Stimulated activated naive CD8-positive, alpha-beta T cell treated with anti-CD3 and anti-CD28 coated beads, Interleukin-15, Interleukin-2, amounts not matched to agents 100 ng/mL and 50 ng/mL, for 24 hours (primary cell): ENCODE results near the gene OR2T1.

Experiments
- H3K27ac Mint-ChIP-seq: one replicate; pipeline ENCODE4 v1.8.0; 2021; ENCODE audit warnings: mild to moderate bottlenecking, mixed read lengths
- H3K27me3 Mint-ChIP-seq: one replicate; pipeline ENCODE4 v1.8.0; 2021; ENCODE audit warnings: mixed read lengths
- H3K36me3 Mint-ChIP-seq: one replicate; pipeline ENCODE4 v1.8.0; 2021; ENCODE audit warnings: low read depth, mixed read lengths
- H3K4me1 Mint-ChIP-seq: one replicate; pipeline ENCODE4 v1.8.0; 2021; ENCODE audit warnings: low read depth, mixed read lengths
- H3K4me3 Mint-ChIP-seq: one replicate; pipeline ENCODE4 v1.8.0; 2021; ENCODE audit warnings: mild to moderate bottlenecking, mixed read lengths
- H3K9me3 Mint-ChIP-seq: one replicate; pipeline ENCODE4 v1.8.0; 2021; ENCODE audit warnings: mixed read lengths

OR2T1 gene

GRCh38 chr1:248402748-248403147 is at the start of gene OR2T1:
OR2T1 (plus strand) TSS chr1:248403048; CDS start chr1:248406148, 3,100 bp downstream.
- Mint-ChIP-seq H3K9me3 (peaks cover 9% of the 10 kb centered on the region), H3K36me3 (no peaks in the 10 kb centered on the region)

GRCh38 chr1:248359415-248359814 is 43.4 kb upstream of the OR2T1 start:
- Mint-ChIP-seq H3K27ac (no peak overlapping the region), H3K36me3 (no peaks in the 10 kb centered on the region), H3K27me3 (peaks cover 7% of the 10 kb centered on the region), H3K9me3 (no peaks in the 10 kb centered on the region), H3K4me3 (no peak overlapping the region), H3K4me1 (no peaks in the 10 kb centered on the region)

More at GRCh38 chr1:248402748-248403147, at the start of gene OR2T1:
- H3K27ac Mint-ChIP-seq, result no peak within 1 kb of the TSS
- H3K4me1 Mint-ChIP-seq, result no peaks in the 10 kb centered on the region
- H3K4me3 Mint-ChIP-seq, result no peak within 1 kb of the TSS
- H3K27me3 Mint-ChIP-seq, result no peaks in the 10 kb centered on the region

GRCh38 chr1:248361121-248361715 is 41.6 kb upstream of the OR2T1 start, which contains the start of gene OR2T4:
OR2T4 (plus strand) TSS chr1:248361665; CDS start chr1:248361665, 0 bp downstream.
- Mint-ChIP-seq H3K27ac (no peak within 1 kb of the TSS), H3K27me3 (peaks cover 7% of the 10 kb centered on the region), H3K4me3 (no peak within 1 kb of the TSS), H3K4me1 (no peaks in the 10 kb centered on the region), H3K36me3 (no peaks in the 10 kb centered on the region), H3K9me3 (no peaks in the 10 kb centered on the region)

GRCh38 chr1:248366609-248367008 is 36.2 kb upstream of the OR2T1 start:
- no peaks in the 10 kb centered on the region for H3K9me3 Mint-ChIP-seq
- no peak overlapping the region for H3K27ac Mint-ChIP-seq
- no peaks in the 10 kb centered on the region for H3K36me3 Mint-ChIP-seq
- peaks cover 7% of the 10 kb centered on the region for H3K27me3 Mint-ChIP-seq
- no peak overlapping the region for H3K4me3 Mint-ChIP-seq
- H3K4me1 Mint-ChIP-seq, result no peaks in the 10 kb centered on the region

GRCh38 chr1:248372394-248372793 is 30.5 kb upstream of the OR2T1 start:
- no peak overlapping the region for H3K4me3 Mint-ChIP-seq
- no peaks in the 10 kb centered on the region for H3K36me3 Mint-ChIP-seq
- H3K27me3 Mint-ChIP-seq, result no peaks in the 10 kb centered on the region
- peaks cover 8% of the 10 kb centered on the region for H3K4me1 Mint-ChIP-seq
- H3K9me3 Mint-ChIP-seq, result no peaks in the 10 kb centered on the region
- no peak overlapping the region for H3K27ac Mint-ChIP-seq

GRCh38 chr1:248373761-248374160 is 29.1 kb upstream of the OR2T1 start:
- H3K27me3 Mint-ChIP-seq, result no peaks in the 10 kb centered on the region
- H3K4me3 Mint-ChIP-seq, result no peak overlapping the region
- H3K9me3 Mint-ChIP-seq, result no peaks in the 10 kb centered on the region
- no peaks in the 10 kb centered on the region for H3K36me3 Mint-ChIP-seq
- H3K27ac Mint-ChIP-seq, result no peak overlapping the region
- peaks cover 8% of the 10 kb centered on the region for H3K4me1 Mint-ChIP-seq

GRCh38 chr1:248375446-248375845 is 27.4 kb upstream of the OR2T1 start, which contains the start of gene OR2T6:
OR2T6 (plus strand) TSS chr1:248375746; CDS start chr1:248387609, 11,863 bp downstream.
- Mint-ChIP-seq H3K9me3 (no peaks in the 10 kb centered on the region), H3K36me3 (no peaks in the 10 kb centered on the region), H3K4me1 (peaks cover 8% of the 10 kb centered on the region), H3K4me3 (no peak within 1 kb of the TSS), H3K27ac (no peak within 1 kb of the TSS), H3K27me3 (no peaks in the 10 kb centered on the region)

GRCh38 chr1:248376916-248377315 is 25.9 kb upstream of the OR2T1 start:
- H3K27me3 Mint-ChIP-seq, result no peaks in the 10 kb centered on the region

GRCh38 chr1:248380854-248381253 is 22.0 kb upstream of the OR2T1 start:
- Mint-ChIP-seq H3K27me3 (no peaks in the 10 kb centered on the region), H3K9me3 (no peaks in the 10 kb centered on the region), H3K36me3 (no peaks in the 10 kb centered on the region), H3K4me3 (no peak overlapping the region), H3K27ac (no peak overlapping the region), H3K4me1 (no peaks in the 10 kb centered on the region)

More at GRCh38 chr1:248376916-248377315, 25.9 kb upstream of the OR2T1 start:
- Mint-ChIP-seq H3K4me3 (no peak overlapping the region), H3K9me3 (no peaks in the 10 kb centered on the region), H3K36me3 (no peaks in the 10 kb centered on the region), H3K27ac (no peak overlapping the region), H3K4me1 (peaks cover 8% of the 10 kb centered on the region)

- Mint-ChIP-seq H3K4me1 (no peaks in the 10 kb centered on the region), H3K9me3 (no peaks in the 10 kb centered on the region), H3K27ac (no peak overlapping the region), H3K4me3 (no peak overlapping the region), H3K27me3 (peaks cover 12% of the 10 kb centered on the region), H3K36me3 (no peaks in the 10 kb centered on the region)
Observed at GRCh38 chr1:248388426-248388825, 14.4 kb upstream of the OR2T1 start.

GRCh38 chr1:248393050-248393449 is 9.8 kb upstream of the OR2T1 start:
- Mint-ChIP-seq H3K27ac (no peak overlapping the region), H3K4me3 (no peak overlapping the region), H3K9me3 (no peaks in the 10 kb centered on the region), H3K27me3 (peaks cover 16% of the 10 kb centered on the region), H3K36me3 (no peaks in the 10 kb centered on the region), H3K4me1 (no peaks in the 10 kb centered on the region)

GRCh38 chr1:248404024-248404423 is 1.2 kb downstream of the OR2T1 start:
- Mint-ChIP-seq H3K27ac (peak overlapping the region; percentile 0), H3K4me1 (no peaks in the 10 kb centered on the region), H3K9me3 (peaks cover 11% of the 10 kb centered on the region), H3K4me3 (no peak overlapping the region), H3K36me3 (no peaks in the 10 kb centered on the region), H3K27me3 (no peaks in the 10 kb centered on the region)

- no peak overlapping the region for H3K27ac Mint-ChIP-seq
- H3K4me3 Mint-ChIP-seq, result no peak overlapping the region
- no peaks in the 10 kb centered on the region for H3K27me3 Mint-ChIP-seq
- peaks cover 28% of the 10 kb centered on the region for H3K9me3 Mint-ChIP-seq
- H3K36me3 Mint-ChIP-seq, result no peaks in the 10 kb centered on the region
- H3K4me1 Mint-ChIP-seq, result no peaks in the 10 kb centered on the region
Observed at GRCh38 chr1:248406721-248407692, 4.2 kb downstream of the OR2T1 start.

GRCh38 chr1:248416226-248416625 is 13.4 kb downstream of the OR2T1 start:
- peaks cover 11% of the 10 kb centered on the region for H3K36me3 Mint-ChIP-seq
- H3K27ac Mint-ChIP-seq, result no peak overlapping the region
- H3K9me3 Mint-ChIP-seq, result peaks cover 15% of the 10 kb centered on the region
- peaks cover 22% of the 10 kb centered on the region for H3K4me1 Mint-ChIP-seq
- no peaks in the 10 kb centered on the region for H3K27me3 Mint-ChIP-seq
- no peak overlapping the region for H3K4me3 Mint-ChIP-seq

- Mint-ChIP-seq H3K9me3 (peaks cover 20% of the 10 kb centered on the region), H3K36me3 (peaks cover 14% of the 10 kb centered on the region), H3K27me3 (no peaks in the 10 kb centered on the region), H3K27ac (no peak overlapping the region), H3K4me3 (no peak overlapping the region), H3K4me1 (peaks cover 22% of the 10 kb centered on the region)
Observed at GRCh38 chr1:248417854-248418253, 15.0 kb downstream of the OR2T1 start.
